HUES6 (cell line): Measurements from ENCODE around the gene MTOR.
A peak's percentile ranks its signal among the peaks of the same experiment; 100 is the strongest.
"Not testable (repeated sequence)": the region's sequence is repeated elsewhere in the genome, so short reads cannot be mapped to it uniquely, and the experiment has no call there.

ENCODE experiments used
- H3K27ac ChIP-seq: 2 replicates; pipeline ENCODE4 v1.7.0; 2013; ENCODE audit warnings: low read depth, mild to moderate bottlenecking, low read length, inconsistent platforms
- H3K27me3 ChIP-seq: 2 replicates; pipeline ENCODE4 v1.6.1; 2013; ENCODE audit warnings: low read length; ENCODE audit not compliant: control insufficient read depth, insufficient read depth
- H3K36me3 ChIP-seq: 2 replicates; pipeline ENCODE4 v1.6.1; 2013; ENCODE audit warnings: low read length; ENCODE audit not compliant: control insufficient read depth, insufficient read depth
- H3K4me1 ChIP-seq: 2 replicates; pipeline ENCODE4 v1.6.1; 2013; ENCODE audit warnings: low read length; ENCODE audit not compliant: control insufficient read depth, insufficient read depth
- H3K4me3 ChIP-seq: 2 replicates; pipeline ENCODE4 v1.5.1; 2013; ENCODE audit warnings: low read depth, low read length
- H3K9ac ChIP-seq: one replicate; pipeline ENCODE4 v1.6.1; 2013; ENCODE audit warnings: mild to moderate bottlenecking, low read length
- H3K9me3 ChIP-seq: 2 replicates; pipeline ENCODE4 v1.6.1; 2013; ENCODE audit warnings: low read depth, low read length; ENCODE audit not compliant: control insufficient read depth, insufficient read depth

MTOR gene

GRCh38 chr1:11071463-11072215, 190.7 kb downstream of the MTOR start:
- H3K36me3 ChIP-seq = peaks cover 92% of the 10 kb centered on the region
- no peak overlapping the region for H3K4me3 ChIP-seq
- no peak overlapping the region for H3K27ac ChIP-seq
- no peak overlapping the region for H3K9ac ChIP-seq
- H3K9me3 ChIP-seq = no peaks in the 10 kb centered on the region
- no peaks in the 10 kb centered on the region for H3K4me1 ChIP-seq
- H3K27me3 ChIP-seq = no peaks in the 10 kb centered on the region

GRCh38 chr1:11070876-11071275, 191.5 kb downstream of the MTOR start:
- no peak overlapping the region for H3K9ac ChIP-seq
- H3K36me3 ChIP-seq = peaks cover 92% of the 10 kb centered on the region

GRCh38 chr1:11068600-11069473, 193.5 kb downstream of the MTOR start:
- H3K27me3 ChIP-seq = no peaks in the 10 kb centered on the region
- H3K9ac ChIP-seq = peak overlapping the region; percentile 24
- peaks cover 86% of the 10 kb centered on the region for H3K36me3 ChIP-seq
- no peak overlapping the region for H3K4me3 ChIP-seq
- H3K27ac ChIP-seq = no peak overlapping the region
- no peaks in the 10 kb centered on the region for H3K4me1 ChIP-seq
- H3K9me3 ChIP-seq = no peaks in the 10 kb centered on the region

More at GRCh38 chr1:11070876-11071275, 191.5 kb downstream of the MTOR start:
- Histone ChIP-seq H3K27ac (no peak overlapping the region), H3K9me3 (no peaks in the 10 kb centered on the region), H3K4me1 (no peaks in the 10 kb centered on the region), H3K27me3 (no peaks in the 10 kb centered on the region), H3K4me3 (no peak overlapping the region)

- Histone ChIP-seq H3K4me1 (no peaks in the 10 kb centered on the region), H3K27ac (no peak overlapping the region), H3K4me3 (no peak overlapping the region), H3K9me3 (no peaks in the 10 kb centered on the region), H3K27me3 (no peaks in the 10 kb centered on the region), H3K9ac (no peak overlapping the region), H3K36me3 (peaks cover 83% of the 10 kb centered on the region)
These were observed 194.4 kb downstream of the MTOR start for GRCh38 chr1:11067716-11068599.

- H3K36me3 ChIP-seq = peaks cover 70% of the 10 kb centered on the region
These were observed 196.6 kb downstream of the MTOR start for GRCh38 chr1:11065796-11066195.

GRCh38 chr1:11064942-11065341, 197.4 kb downstream of the MTOR start:
- H3K4me1 ChIP-seq = peaks cover 5% of the 10 kb centered on the region; the same call in 1 of the 2 replicates
- no peaks in the 10 kb centered on the region for H3K27me3 ChIP-seq
- no peak overlapping the region for H3K4me3 ChIP-seq
- peaks cover 61% of the 10 kb centered on the region for H3K36me3 ChIP-seq
- no peak overlapping the region for H3K9ac ChIP-seq
- H3K27ac ChIP-seq = no peak overlapping the region
- H3K9me3 ChIP-seq = no peaks in the 10 kb centered on the region

More at GRCh38 chr1:11065796-11066195, 196.6 kb downstream of the MTOR start:
- H3K27me3 ChIP-seq = no peaks in the 10 kb centered on the region
- no peak overlapping the region for H3K27ac ChIP-seq
- no peaks in the 10 kb centered on the region for H3K9me3 ChIP-seq
- H3K4me3 ChIP-seq = no peak overlapping the region
- H3K4me1 ChIP-seq = peaks cover 3% of the 10 kb centered on the region; the same call in 1 of the 2 replicates
- no peak overlapping the region for H3K9ac ChIP-seq

GRCh38 chr1:11063937-11064537, 198.3 kb downstream of the MTOR start:
- H3K4me1 ChIP-seq, H3K9ac ChIP-seq, H3K27ac ChIP-seq, H3K9me3 ChIP-seq, H3K27me3 ChIP-seq, H3K4me3 ChIP-seq: not testable (repeated sequence)
- H3K36me3 ChIP-seq = peaks cover 52% of the 10 kb centered on the region

- Histone ChIP-seq H3K9me3 (no peaks in the 10 kb centered on the region), H3K27ac (no peak overlapping the region), H3K4me1 (peaks cover 10% of the 10 kb centered on the region), H3K36me3 (peaks cover 43% of the 10 kb centered on the region), H3K9ac (no peak overlapping the region), H3K4me3 (no peak overlapping the region), H3K27me3 (no peaks in the 10 kb centered on the region)
These were observed 199.4 kb downstream of the MTOR start for GRCh38 chr1:11062965-11063401.

- peaks cover 10% of the 10 kb centered on the region for H3K4me1 ChIP-seq
- no peak overlapping the region for H3K4me3 ChIP-seq
- H3K27me3 ChIP-seq = no peaks in the 10 kb centered on the region
- H3K27ac ChIP-seq = no peak overlapping the region
- H3K9ac ChIP-seq = no peak overlapping the region
- H3K9me3 ChIP-seq = no peaks in the 10 kb centered on the region
- peaks cover 44% of the 10 kb centered on the region for H3K36me3 ChIP-seq
These were observed 200.5 kb downstream of the MTOR start for GRCh38 chr1:11061652-11062365.
